Muscle of leg (tissue), 11 donors: Measurements from ENCODE around the gene HLA-DMB. TPM values are rescaled to one million over a fixed set of nuclear protein-coding genes. Genes with fewer than 3 reads are reported as not detected.

Source experiments
- DNase-seq: peaks from one replicate; pipeline ENCODE4 v3.0.0; 2013
- H3K27ac ChIP-seq: one replicate; pipeline ENCODE4 v1.5.1; 2013; ENCODE audit warnings: mild to moderate bottlenecking, low read length, control low read depth
- H3K27me3 ChIP-seq: one replicate; pipeline ENCODE4 v1.6.1; 2013; ENCODE audit warnings: low read length; ENCODE audit not compliant: control insufficient read depth, insufficient read depth
- H3K36me3 ChIP-seq: one replicate; pipeline ENCODE4 v1.6.1; 2013; ENCODE audit warnings: low read length; ENCODE audit not compliant: control insufficient read depth, insufficient read depth
- H3K4me1 ChIP-seq: one replicate; pipeline ENCODE4 v1.6.1; 2013; ENCODE audit warnings: low read length; ENCODE audit not compliant: control insufficient read depth, insufficient read depth
- H3K4me3 ChIP-seq: one replicate; pipeline ENCODE4 v1.5.1; 2013; ENCODE audit warnings: low read length, control low read depth
- H3K9me3 ChIP-seq: replicated peaks from 2 replicates; pipeline ENCODE4 v1.6.1; 2013; ENCODE audit warnings: low read depth, low read length; ENCODE audit not compliant: control insufficient read depth
- WGBS: methylation state at CpG from one replicate; pipeline ENCODE4 v1.1.5; 2013; ENCODE audit warnings: missing lambda C conversion rate; ENCODE audit not compliant: insufficient coverage; 5-methylcytosine and 5-hydroxymethylcytosine counted together
- polyA plus RNA-seq, 8 donors: library from polyadenylated mRNA; unstranded; fragments of 120-200 nt; gene quantifications; one replicate each; pipeline versions ENCODE4 v1.2.1 to v1.2.3, GENCODE V29; 2013; ENCODE audit warnings: inconsistent platforms in 1 of 8, low replicate concordance in 1 of 8; ENCODE audit not compliant: insufficient read length in 8 of 8, insufficient read depth in 1 of 8
- total RNA-seq: library from RNA; stranded (reverse); fragments of 120-200 nt; gene quantifications from one replicate; pipeline ENCODE4 v1.2.4, GENCODE V29; 2013

Gene HLA-DMB
- total and polyA plus RNA-seq, 9 donors, result 3.5 to 5.6 (median 4.4) TPM

- DNase-seq, result no peak
- Histone ChIP-seq H3K36me3 (no peaks in the 10 kb centered on the region), H3K4me1 (peaks cover 8% of the 10 kb centered on the region), H3K4me3 (no peak overlapping the region), H3K27me3 (no peaks in the 10 kb centered on the region), H3K27ac (no peak overlapping the region), H3K9me3 (no peaks in the 10 kb centered on the region)
- WGBS, result 88% methylated on average over 2 of the region's 5 CpGs
Measured at GRCh38 chr6:32964776-32965175, 23.9 kb upstream of the HLA-DMB start.

GRCh38 chr6:32963866-32964265 lies 23.0 kb upstream of the HLA-DMB start:
- H3K36me3 ChIP-seq, result no peaks in the 10 kb centered on the region
- peaks cover 8% of the 10 kb centered on the region for H3K4me1 ChIP-seq
- no peaks in the 10 kb centered on the region for H3K27me3 ChIP-seq
- H3K27ac ChIP-seq, result no peak overlapping the region
- no peak for DNase-seq
- no peaks in the 10 kb centered on the region for H3K9me3 ChIP-seq
- 75% methylated on average over 1 of the region's 1 CpG for WGBS
- H3K4me3 ChIP-seq, result no peak overlapping the region

- peaks cover 5% of the 10 kb centered on the region for H3K4me1 ChIP-seq
- H3K36me3 ChIP-seq, result no peaks in the 10 kb centered on the region
- H3K27me3 ChIP-seq, result no peaks in the 10 kb centered on the region
- no peak for DNase-seq
- no peak overlapping the region for H3K4me3 ChIP-seq
- H3K9me3 ChIP-seq, result no peaks in the 10 kb centered on the region
- no CpG with 5 or more reads among the region's 1 CpG for WGBS
- H3K27ac ChIP-seq, result no peak overlapping the region
Measured at GRCh38 chr6:32962213-32962826, 21.5 kb upstream of the HLA-DMB start.

- Histone ChIP-seq H3K27me3 (no peaks in the 10 kb centered on the region), H3K27ac (no peak overlapping the region), H3K9me3 (no peaks in the 10 kb centered on the region), H3K36me3 (no peaks in the 10 kb centered on the region), H3K4me3 (no peak overlapping the region), H3K4me1 (no peaks in the 10 kb centered on the region)
- no peak for DNase-seq
- 69% methylated on average over 2 of the region's 5 CpGs for WGBS
Measured at GRCh38 chr6:32960563-32960962, 19.7 kb upstream of the HLA-DMB start.

GRCh38 chr6:32956176-32956575 lies 15.3 kb upstream of the HLA-DMB start:
- H3K4me3 ChIP-seq, result no peak overlapping the region
- H3K36me3 ChIP-seq, result no peaks in the 10 kb centered on the region
- H3K4me1 ChIP-seq, result peaks cover 3% of the 10 kb centered on the region
- H3K27me3 ChIP-seq, result peaks cover 2% of the 10 kb centered on the region
- no peak for DNase-seq
- no peaks in the 10 kb centered on the region for H3K9me3 ChIP-seq
- WGBS, result no CpG with 5 or more reads among the region's 2 CpGs
- H3K27ac ChIP-seq, result no peak overlapping the region

- Histone ChIP-seq H3K36me3 (no peaks in the 10 kb centered on the region), H3K4me1 (peaks cover 3% of the 10 kb centered on the region), H3K27me3 (peaks cover 2% of the 10 kb centered on the region), H3K9me3 (no peaks in the 10 kb centered on the region), H3K27ac (no peak overlapping the region), H3K4me3 (no peak overlapping the region)
- 15% methylated on average over 3 of the region's 3 CpGs for WGBS
- DNase-seq, result no peak
Measured at GRCh38 chr6:32954986-32955802, 14.4 kb upstream of the HLA-DMB start.

GRCh38 chr6:32954267-32954666 lies 13.4 kb upstream of the HLA-DMB start:
- Histone ChIP-seq H3K27ac (no peak overlapping the region), H3K36me3 (no peaks in the 10 kb centered on the region), H3K9me3 (no peaks in the 10 kb centered on the region), H3K4me1 (peaks cover 3% of the 10 kb centered on the region), H3K27me3 (peaks cover 2% of the 10 kb centered on the region), H3K4me3 (no peak overlapping the region)
- DNase-seq, result no peak
- 79% methylated on average over 4 of the region's 4 CpGs for WGBS

GRCh38 chr6:32953775-32954174 lies 12.9 kb upstream of the HLA-DMB start:
- WGBS, result 83% methylated on average over 4 of the region's 4 CpGs
- Histone ChIP-seq H3K4me1 (peaks cover 3% of the 10 kb centered on the region), H3K27me3 (peaks cover 2% of the 10 kb centered on the region), H3K9me3 (no peaks in the 10 kb centered on the region), H3K4me3 (no peak overlapping the region), H3K36me3 (no peaks in the 10 kb centered on the region), H3K27ac (no peak overlapping the region)
- DNase-seq, result no peak

- DNase-seq, result peak; percentile 91
- Histone ChIP-seq H3K27ac (peak within 1 kb of the TSS; percentile 39), H3K4me1 (peaks cover 3% of the 10 kb centered on the region), H3K27me3 (peaks cover 2% of the 10 kb centered on the region), H3K36me3 (no peaks in the 10 kb centered on the region), H3K9me3 (no peaks in the 10 kb centered on the region), H3K4me3 (peak within 1 kb of the TSS; percentile 7)
- 46% methylated on average over 6 of the region's 10 CpGs for WGBS
Measured at GRCh38 chr6:32952817-32953739, 12.2 kb upstream of the HLA-DMB start, which contains the start of gene HLA-DMA. Gene HLA-DMA, minus strand, starts transcription at chr6:32953097. Its CDS starts 61 bp downstream, at chr6:32953036.

- no peak overlapping the region for H3K27ac ChIP-seq
- WGBS, result 92% methylated on average over 4 of the region's 8 CpGs
Measured at GRCh38 chr6:32950449-32950848, 9.6 kb upstream of the HLA-DMB start.

More at GRCh38 chr6:32950449-32950848, 9.6 kb upstream of the HLA-DMB start:
- Histone ChIP-seq H3K4me1 (peaks cover 3% of the 10 kb centered on the region), H3K36me3 (no peaks in the 10 kb centered on the region), H3K4me3 (no peak overlapping the region), H3K27me3 (peaks cover 2% of the 10 kb centered on the region), H3K9me3 (no peaks in the 10 kb centered on the region)
- DNase-seq, result no peak
